Neural progenitor cell (in vitro differentiated cells): ENCODE results near the gene SPSB4. TPM values are rescaled to one million over a fixed set of nuclear protein-coding genes. Genes with fewer than 3 reads are reported as not detected.
A peak's percentile ranks its signal among the peaks of the same experiment; 100 is the strongest.

Source experiments
- DNase-seq: peaks from one replicate; pipeline ENCODE4 v3.0.0-alpha.2; 2016; ENCODE audit warnings: low spot score
- H2AFZ ChIP-seq: fragments of 200-600 bp; sonication (generic); replicated peaks from 2 replicates; pipeline ENCODE4 v1.6.1; 2016; ENCODE audit warnings: antibody characterized with exemption
- H3F3A ChIP-seq: fragments of 200-600 bp; sonication (generic); 2 replicates; pipeline ENCODE4 v1.6.1; 2016; ENCODE audit warnings: antibody characterized with exemption, low read depth
- H3K27ac ChIP-seq: fragments of 200-600 bp; sonication (generic); 2 replicates; pipeline ENCODE4 v1.5.1; 2016; ENCODE audit warnings: mild to moderate bottlenecking
- H3K27me3 ChIP-seq: fragments of 200-600 bp; sonication (generic); 2 replicates; pipeline ENCODE4 v1.6.1; 2016; ENCODE audit warnings: mild to moderate bottlenecking, moderate library complexity
- H3K36me3 ChIP-seq: fragments of 200-600 bp; sonication (generic); 2 replicates; pipeline ENCODE4 v1.5.1; 2016
- H3K4me1 ChIP-seq: fragments of 200-600 bp; sonication (generic); 2 replicates; pipeline ENCODE4 v1.6.1; 2016; ENCODE audit warnings: mixed run types
- H3K4me2 ChIP-seq: fragments of 200-600 bp; sonication (generic); 2 replicates; pipeline ENCODE4 v1.6.1; 2016
- H3K4me3 ChIP-seq: fragments of 200-600 bp; sonication (generic); 2 replicates; pipeline ENCODE4 v1.5.1; 2016
- H3K79me2 ChIP-seq: fragments of 200-600 bp; sonication (generic); 2 replicates; pipeline ENCODE4 v1.6.1; 2016; ENCODE audit warnings: low read depth
- H3K9ac ChIP-seq: fragments of 200-600 bp; sonication (generic); 2 replicates; pipeline ENCODE4 v1.6.1; 2016
- H3K9me3 ChIP-seq: fragments of 200-600 bp; sonication (generic); 2 replicates; pipeline ENCODE4 v1.5.1; 2016; ENCODE audit warnings: low read depth
- H4K20me1 ChIP-seq: fragments of 200-600 bp; sonication (generic); 2 replicates; pipeline ENCODE4 v1.6.1; 2016; ENCODE audit warnings: low read depth
- H3K27ac Mint-ChIP-seq: 3 replicates; pipeline ENCODE4 v1.8.0; 2021; ENCODE audit warnings: mixed read lengths
- H3K27me3 Mint-ChIP-seq: 2 replicates; pipeline ENCODE4 v1.8.0; 2022; ENCODE audit warnings: low read depth, mild to moderate bottlenecking, inconsistent platforms, moderate library complexity, mixed read lengths; ENCODE audit not compliant: insufficient read depth
- H3K36me3 Mint-ChIP-seq: 3 replicates; pipeline ENCODE4 v1.8.0; 2021; ENCODE audit warnings: mixed read lengths
- H3K4me1 Mint-ChIP-seq: 3 replicates; pipeline ENCODE4 v1.8.0; 2021; ENCODE audit warnings: mixed read lengths
- H3K4me3 Mint-ChIP-seq: 3 replicates; pipeline ENCODE4 v1.8.0; 2021; ENCODE audit warnings: mild to moderate bottlenecking, moderate library complexity, mixed read lengths
- H3K9me3 Mint-ChIP-seq: 3 replicates; pipeline ENCODE4 v1.8.0; 2020; ENCODE audit warnings: mixed read lengths
- EZH2 ChIP-seq: fragments of 200-600 bp; sonication (generic); IDR thresholded peaks from 2 replicates; pipeline ENCODE4 v1.6.1; 2017; ENCODE audit warnings: antibody characterized with exemption, mild to moderate bottlenecking, moderate library complexity
- EZH2phosphoT487 ChIP-seq: fragments of 200-600 bp; sonication (generic); IDR thresholded peaks from 2 replicates; pipeline ENCODE4 v1.6.1; 2017; ENCODE audit warnings: antibody characterized with exemption
- total RNA-seq: library from RNA; depleted of rRNA; stranded (reverse); fragments of >200 nt; gene quantifications from 2 replicates; pipeline ENCODE4 v1.2.3, GENCODE V29; 2015; ENCODE audit warnings: low replicate concordance
- TF ChIP-seq, protein P1 (sequence below): fragments of 200-600 bp; sonication (generic); IDR thresholded peaks from 2 replicates; pipeline ENCODE4 v1.5.1; 2017; ENCODE audit warnings: antibody characterized with exemption, mild to moderate bottlenecking

SPSB4 gene
- total RNA-seq, 1 donor from 2014 or later: 4.9 TPM

- H3K4me1 ChIP-seq: peaks cover 78% of the 10 kb centered on the region
- Mint-ChIP-seq H3K27ac (peak overlapping the region; percentile 19), H3K9me3 (no peaks in the 10 kb centered on the region), H3K36me3 (peaks cover 3% of the 10 kb centered on the region), H3K4me3 (no peak overlapping the region), H3K4me1 (peaks cover 89% of the 10 kb centered on the region), H3K27me3 (peaks cover 9% of the 10 kb centered on the region)
- H2AFZ ChIP-seq: no peak overlapping the region
- TF ChIP-seq EZH2phosphoT487 (no peak), EZH2 (no peak)
- TF ChIP-seq, protein P1, sequence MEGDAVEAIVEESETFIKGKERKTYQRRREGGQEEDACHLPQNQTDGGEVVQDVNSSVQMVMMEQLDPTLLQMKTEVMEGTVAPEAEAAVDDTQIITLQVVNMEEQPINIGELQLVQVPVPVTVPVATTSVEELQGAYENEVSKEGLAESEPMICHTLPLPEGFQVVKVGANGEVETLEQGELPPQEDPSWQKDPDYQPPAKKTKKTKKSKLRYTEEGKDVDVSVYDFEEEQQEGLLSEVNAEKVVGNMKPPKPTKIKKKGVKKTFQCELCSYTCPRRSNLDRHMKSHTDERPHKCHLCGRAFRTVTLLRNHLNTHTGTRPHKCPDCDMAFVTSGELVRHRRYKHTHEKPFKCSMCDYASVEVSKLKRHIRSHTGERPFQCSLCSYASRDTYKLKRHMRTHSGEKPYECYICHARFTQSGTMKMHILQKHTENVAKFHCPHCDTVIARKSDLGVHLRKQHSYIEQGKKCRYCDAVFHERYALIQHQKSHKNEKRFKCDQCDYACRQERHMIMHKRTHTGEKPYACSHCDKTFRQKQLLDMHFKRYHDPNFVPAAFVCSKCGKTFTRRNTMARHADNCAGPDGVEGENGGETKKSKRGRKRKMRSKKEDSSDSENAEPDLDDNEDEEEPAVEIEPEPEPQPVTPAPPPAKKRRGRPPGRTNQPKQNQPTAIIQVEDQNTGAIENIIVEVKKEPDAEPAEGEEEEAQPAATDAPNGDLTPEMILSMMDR: no peak
- peak overlapping the region; percentile 53 for H3K4me2 ChIP-seq
- no peak overlapping the region for H3K9ac ChIP-seq
- no peaks in the 10 kb centered on the region for H3K79me2 ChIP-seq
- H3K9me3 ChIP-seq: no peaks in the 10 kb centered on the region
- no peaks in the 10 kb centered on the region for H3K27me3 ChIP-seq
- H4K20me1 ChIP-seq: no peaks in the 10 kb centered on the region
- H3F3A ChIP-seq: peaks cover 34% of the 10 kb centered on the region
- no peak for DNase-seq
- H3K36me3 ChIP-seq: no peaks in the 10 kb centered on the region
- H3K27ac ChIP-seq: no peak overlapping the region
- no peak overlapping the region for H3K4me3 ChIP-seq
These were observed 40.3 kb downstream of the SPSB4 start for GRCh38 chr3:141091426-141091825.

DNA sequence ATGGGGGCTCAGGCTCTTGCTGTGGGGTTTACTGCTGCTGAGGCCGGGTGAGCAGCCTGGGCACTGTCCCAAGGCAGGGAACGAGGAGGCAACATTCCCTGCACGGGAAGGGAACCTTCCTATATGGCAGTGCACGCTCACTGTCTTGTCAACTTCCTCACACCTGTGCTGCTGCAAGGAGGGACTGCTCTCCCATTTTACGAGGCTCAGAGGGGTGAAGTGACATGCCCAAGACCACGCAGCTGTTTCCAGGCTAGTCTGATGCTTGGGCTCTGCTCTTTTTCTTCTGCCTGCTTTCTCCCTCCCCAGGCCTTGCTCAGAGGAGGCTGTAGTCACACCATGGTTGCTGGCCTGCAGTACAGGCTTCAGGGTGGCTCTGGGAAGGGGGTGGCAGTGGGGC is 41.5 kb downstream of the SPSB4 start:
- Histone ChIP-seq H3K9ac (no peak overlapping the region), H3K4me3 (no peak overlapping the region), H3K4me1 (peaks cover 66% of the 10 kb centered on the region), H3K36me3 (no peaks in the 10 kb centered on the region), H3K4me2 (no peak overlapping the region), H4K20me1 (no peaks in the 10 kb centered on the region), H3K27me3 (no peaks in the 10 kb centered on the region), H3K27ac (no peak overlapping the region), H2AFZ (no peak overlapping the region), H3F3A (peaks cover 31% of the 10 kb centered on the region), H3K79me2 (no peaks in the 10 kb centered on the region), H3K9me3 (no peaks in the 10 kb centered on the region)
- Mint-ChIP-seq H3K27me3 (peaks cover 9% of the 10 kb centered on the region), H3K9me3 (peaks cover 2% of the 10 kb centered on the region), H3K36me3 (peaks cover 10% of the 10 kb centered on the region), H3K27ac (peak overlapping the region; percentile 91), H3K4me1 (peaks cover 81% of the 10 kb centered on the region), H3K4me3 (no peak overlapping the region)
- DNase-seq: no peak
- TF ChIP-seq EZH2 (no peak), EZH2phosphoT487 (no peak)
- TF ChIP-seq, protein P1: no peak

DNA sequence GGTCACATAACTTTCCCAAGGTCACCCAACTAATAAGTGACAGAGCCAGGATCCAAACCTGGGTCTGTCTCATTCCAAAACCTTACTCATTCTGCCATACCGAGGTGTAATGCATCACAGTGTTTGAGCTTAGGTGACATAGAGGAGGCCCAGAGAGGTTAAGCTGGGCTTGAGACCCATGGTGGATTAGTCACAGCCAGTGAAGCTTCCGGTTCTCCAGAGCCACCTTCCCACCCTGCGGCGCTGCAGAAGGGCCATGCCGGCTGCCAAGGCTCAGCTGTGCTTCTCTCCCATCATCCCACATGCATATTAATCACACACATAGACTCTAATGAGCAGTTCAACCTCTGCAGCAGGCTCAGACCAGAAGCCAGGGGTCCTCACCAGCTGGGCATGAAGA is 42.2 kb downstream of the SPSB4 start:
- no peaks in the 10 kb centered on the region for H3K79me2 ChIP-seq
- no peak overlapping the region for H3K4me2 ChIP-seq
- H3K36me3 Mint-ChIP-seq: peaks cover 15% of the 10 kb centered on the region
- no peaks in the 10 kb centered on the region for H4K20me1 ChIP-seq
- no peak overlapping the region for H3K27ac ChIP-seq
- H3K27ac Mint-ChIP-seq: peak overlapping the region; percentile 74
- no peak for DNase-seq
- peaks cover 7% of the 10 kb centered on the region for H3K9me3 Mint-ChIP-seq
- no peaks in the 10 kb centered on the region for H3K27me3 ChIP-seq
- peaks cover 80% of the 10 kb centered on the region for H3K4me1 Mint-ChIP-seq
- H3F3A ChIP-seq: peaks cover 31% of the 10 kb centered on the region
- H3K4me3 Mint-ChIP-seq: peak overlapping the region; percentile 34
- H3K4me3 ChIP-seq: no peak overlapping the region
- H3K9ac ChIP-seq: no peak overlapping the region
- peaks cover 2% of the 10 kb centered on the region for H3K9me3 ChIP-seq
- TF ChIP-seq EZH2phosphoT487 (no peak), EZH2 (no peak)
- TF ChIP-seq, protein P1: no peak
- H2AFZ ChIP-seq: no peak overlapping the region
- no peaks in the 10 kb centered on the region for H3K36me3 ChIP-seq
- H3K4me1 ChIP-seq: peaks cover 60% of the 10 kb centered on the region
- H3K27me3 Mint-ChIP-seq: peaks cover 9% of the 10 kb centered on the region
